ENCODE measurements around the gene HNRNPF. TPM values are rescaled to one million over a fixed set of nuclear protein-coding genes. Genes with fewer than 3 reads are reported as not detected.

The HNRNPF gene
- total and polyA plus RNA-seq, 2 of the 8 experiments (the other 6 are each of a cell fraction or from before 2014, with no cell fraction given), result 209 to 389 TPM

- ChIA-PET CTCF (ENCODE audit: partially characterized antibody) (no interaction called here), POLR2A (ENCODE audit: partially characterized antibody) (interaction anchor here (1.4 to 5.1 kb wide), 3 partner anchors 8 to 27 kb away, joined by 3 to 26 read pairs (median 7); no protein-coding TSS in a partner anchor)
- Histone ChIP-seq H3K14ac (ENCODE audit: insufficient read length) (no peak overlapping the region), H4K91ac (replicated peaks; ENCODE audit: insufficient read length, low read length) (no peak overlapping the region), H2AK5ac (ENCODE audit: low read depth, low read length) (no peak overlapping the region), H3K4me2 (ENCODE audit: insufficient read depth in 1 of 2, low read depth in 2 of 2, low read length in 2 of 2) (no peak overlapping the region), H4K5ac (ENCODE audit: insufficient read length, low read depth, low read length) (no peak overlapping the region), H3K18ac (ENCODE audit: extremely low read depth, low read length) (no peak overlapping the region), H3K4ac (replicated peaks; ENCODE audit: insufficient read length, low read depth, low read length) (no peak overlapping the region), H4K20me1 (replicated peaks in 1 of 2; ENCODE audit: control insufficient read depth in 1 of 2, insufficient read depth in 2 of 2, low read length in 2 of 2) (no peaks in the 10 kb centered on the region), H3K56ac (replicated peaks; ENCODE audit: insufficient read length, low read depth, low read length) (no peak overlapping the region), H2AFZ (ENCODE audit: low read length) (no peak overlapping the region), H3K4me3 (ENCODE audit: extremely low read depth in 1 of 4, insufficient read depth in 2 of 4, low read depth in 3 of 4, low read length in 4 of 4) (no peak overlapping the region), H3K23me2 (ENCODE audit: low read depth, low read length) (no peaks in the 10 kb centered on the region), H3K79me1 (ENCODE audit: low read depth, low read length) (no peaks in the 10 kb centered on the region), H3K4me1 (replicated peaks in 1 of 4; ENCODE audit: control insufficient read depth in 3 of 4, insufficient read depth in 4 of 4, low read length in 3 of 4) (peaks cover 0 to 2% (median 0%) of the 10 kb centered on the region in 4 experiments; a peak in 1 of 7 replicates), H3K23ac (ENCODE audit: insufficient read length) (no peak overlapping the region), H3K27me3 (replicated peaks in 1 of 4; ENCODE audit: control insufficient read depth in 3 of 4, extremely low read depth in 1 of 4, insufficient read depth in 3 of 4, low read length in 3 of 4) (no peaks in the 10 kb centered on the region; a peak in 1 of 7 replicates), H3K79me2 (ENCODE audit: control insufficient read depth in 1 of 2, insufficient read depth in 2 of 2, low read length in 2 of 2) (no peaks in the 10 kb centered on the region), H3K27ac (ENCODE audit: low read depth, low read length) (no peak overlapping the region), H2BK12ac (ENCODE audit: low read depth, low read length) (no peak overlapping the region), H4K8ac (ENCODE audit: extremely low read depth, insufficient read depth, low read length) (no peak overlapping the region), H2BK15ac (ENCODE audit: low read length) (no peak overlapping the region), H2BK5ac (ENCODE audit: low read depth, low read length) (no peak overlapping the region), H2BK120ac (replicated peaks; ENCODE audit: low read depth, low read length) (no peak overlapping the region), H3K36me3 (ENCODE audit: control insufficient read depth in 2 of 4, insufficient read depth in 4 of 4, low read length in 3 of 4) (no peaks in the 10 kb centered on the region), H3K9me3 (ENCODE audit: insufficient read depth in 2 of 2, low read depth in 1 of 2, low read length in 1 of 2) (no peaks in the 10 kb centered on the region), H2BK20ac (ENCODE audit: low read length) (no peak overlapping the region), H3K9ac (replicated peaks in 1 of 4; ENCODE audit: extremely low read depth in 1 of 4, low read depth in 3 of 4, low read length in 3 of 4) (no peak overlapping the region)
- FAIRE-seq, result no peak
- WGBS, 2 experiments (ENCODE audit: extremely low coverage in 1 of 2, insufficient coverage in 1 of 2, insufficient read length in 1 of 2, insufficient replicate concordance in 2 of 2, low coverage in 1 of 2, low lambda C conversion rate in 2 of 2, missing lambda C conversion rate in 1 of 2), result 88% methylated on average over 9 of the region's 10 CpGs; no CpG with 5 or more reads in 1 of the 2 experiments
- no peak for DNase-seq (ENCODE audit: low read depth in 1 of 2, low spot score in 2 of 2)
- TF ChIP-seq KDM1A (IDR thresholded peaks at IDR 0.05; ENCODE audit: borderline replicate concordance, low read length) (no peak), CTCF (IDR thresholded peaks at IDR 0.05; ENCODE audit: control extremely low read depth in 1 of 3, insufficient read depth in 1 of 3, low read depth in 1 of 3, low read length in 3 of 3) (no peak), MAFK (IDR thresholded peaks at IDR 0.05; ENCODE audit: low read depth, low read length) (no peak), GABPA (IDR thresholded peaks at IDR 0.05; ENCODE audit: borderline replicate concordance, insufficient read depth, low read length) (no peak), RXRA (IDR thresholded peaks at IDR 0.05; ENCODE audit: insufficient read depth, low read depth, low read length) (no peak), POLR2A (IDR thresholded peaks at IDR 0.05; ENCODE audit: control extremely low read depth in 1 of 2, low read depth in 2 of 2, low read length in 2 of 2) (no peak), SUZ12 (IDR thresholded peaks at IDR 0.05; ENCODE audit: low read length) (no peak), PHF8 (conservative IDR thresholded peaks at IDR 0.05; ENCODE audit: low read depth, low read length) (no peak), CEBPB (IDR thresholded peaks at IDR 0.05; ENCODE audit: low read depth, low read length) (no peak), ZNF274 (IDR thresholded peaks at IDR 0.05; ENCODE audit: borderline replicate concordance, extremely low read depth, low read length) (no peak), KDM5A (IDR thresholded peaks at IDR 0.05; ENCODE audit: low read length) (no peak), KDM4A (IDR thresholded peaks at IDR 0.05; ENCODE audit: low read depth, low read length, severe bottlenecking) (no peak)
Observed at GRCh38 chr10:43415544-43415943, 6.6 kb upstream of the HNRNPF start.

Measured in H1 (cell line).